Endometrial microvascular endothelial cells (primary cell): ENCODE data around the gene DACT2. TPM values are rescaled to one million over a fixed set of nuclear protein-coding genes. Genes with fewer than 3 reads are reported as not detected.
"Not testable (repeated sequence)": the region's sequence is repeated elsewhere in the genome, so short reads cannot be mapped to it uniquely, and the experiment has no call there.

Experiments used
- in situ Hi-C: cut with HindIII; loops from 2 replicates; pipeline ENCODE4 v1.10.0; 2017; ENCODE audit warnings: low sequenced_read_pairs, low pct_unique_long_range_greater_than_20kb; ENCODE audit errors: inconsistent ontology term
- total RNA-seq: library from RNA; depleted of rRNA; stranded (reverse); fragments of >200 nt; gene quantifications from one replicate; pipeline ENCODE4 v1.2.3, GENCODE V29; 2015; ENCODE audit errors: inconsistent ontology term

Gene DACT2
- total RNA-seq, 1 donor from 2014 or later = not detected

DNA sequence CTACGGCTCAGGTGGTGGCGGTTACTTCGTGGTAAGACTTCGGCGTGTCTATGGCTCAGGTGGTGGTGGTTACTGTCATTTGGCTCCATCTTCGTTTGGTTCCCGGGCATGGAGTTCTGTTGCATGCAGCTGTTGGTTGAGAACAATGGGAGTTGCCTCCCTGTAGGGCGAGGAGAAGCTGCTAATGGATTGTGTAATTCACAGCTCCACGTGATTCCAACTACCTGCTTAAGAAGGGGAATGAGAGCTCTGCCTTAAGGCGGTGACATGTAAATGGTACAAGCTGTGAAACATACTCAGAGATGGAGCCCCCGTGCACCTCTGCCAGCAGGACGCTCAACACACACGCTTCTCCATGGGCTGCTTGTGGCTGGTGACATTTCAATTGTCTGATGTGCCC lies 12.4 kb upstream of the DACT2 start:
- in situ Hi-C loops = no loop called here

DNA sequence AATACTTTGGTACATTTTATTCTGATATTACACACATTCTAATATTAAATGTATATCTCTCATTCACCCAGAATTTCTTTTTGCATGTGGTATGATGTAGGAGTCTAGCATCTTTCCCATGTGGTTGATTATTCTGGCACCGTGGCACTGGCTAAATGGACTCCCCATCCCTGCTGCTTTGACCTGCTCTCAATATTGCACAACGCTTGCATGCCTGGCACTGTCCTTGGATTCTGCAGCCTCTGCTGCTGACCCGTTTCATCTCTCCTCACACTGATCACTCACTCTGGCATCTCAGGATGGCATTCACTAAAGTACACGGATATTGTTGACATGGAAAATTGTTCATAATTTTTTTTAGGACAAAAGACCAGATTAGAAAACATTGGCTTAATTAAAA lies 11.5 kb upstream of the DACT2 start:
- in situ Hi-C loops = no loop called here

- in situ Hi-C loops = no loop called here
These were observed 10.8 kb upstream of the DACT2 start for GRCh38 chr6:168330403-168330802.

DNA sequence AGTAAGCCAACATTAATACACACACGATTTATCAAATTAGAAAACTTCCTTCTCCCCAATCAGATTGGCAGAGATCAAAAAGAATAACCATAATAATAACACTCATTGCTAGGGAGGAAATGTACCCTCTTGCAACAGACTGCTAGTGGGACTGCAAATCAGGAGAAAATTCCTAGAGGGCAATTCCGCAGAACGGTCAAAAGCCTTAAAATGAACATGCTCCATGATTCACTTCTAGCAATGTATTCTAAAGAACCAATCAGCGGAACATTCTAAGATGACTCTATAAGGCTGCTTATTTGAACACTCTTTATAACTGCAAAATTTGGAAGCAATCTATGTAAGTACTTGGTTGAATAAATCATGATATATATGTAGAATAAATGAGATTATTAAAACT lies 8.5 kb upstream of the DACT2 start:
- in situ Hi-C loops = no loop called here

- in situ Hi-C loops = no loop called here
These were observed 7.0 kb upstream of the DACT2 start for GRCh38 chr6:168326294-168327261.

- in situ Hi-C loops = no loop called here
These were observed 3.4 kb upstream of the DACT2 start for GRCh38 chr6:168322966-168323365.

DNA sequence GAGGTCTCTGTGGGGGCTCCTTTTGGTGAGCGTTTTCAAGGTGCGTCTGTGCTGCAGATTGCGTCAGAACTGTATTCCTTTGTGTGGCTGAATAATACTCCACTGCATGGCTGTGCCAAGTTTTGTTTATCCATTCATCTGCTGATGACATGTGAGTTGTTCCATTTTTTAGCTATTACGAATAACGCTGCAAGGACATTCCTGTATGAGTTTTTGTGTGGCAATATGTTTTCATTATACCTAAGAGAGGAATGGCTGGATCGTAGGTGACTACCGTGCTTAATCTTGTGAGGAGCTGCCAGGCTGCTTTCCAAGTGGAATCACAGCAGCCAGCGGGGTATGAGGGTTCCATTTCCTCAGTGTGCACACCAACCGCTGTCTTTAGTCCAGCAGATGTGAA lies 1.1 kb upstream of the DACT2 start:
- in situ Hi-C loops = no loop called here

DNA sequence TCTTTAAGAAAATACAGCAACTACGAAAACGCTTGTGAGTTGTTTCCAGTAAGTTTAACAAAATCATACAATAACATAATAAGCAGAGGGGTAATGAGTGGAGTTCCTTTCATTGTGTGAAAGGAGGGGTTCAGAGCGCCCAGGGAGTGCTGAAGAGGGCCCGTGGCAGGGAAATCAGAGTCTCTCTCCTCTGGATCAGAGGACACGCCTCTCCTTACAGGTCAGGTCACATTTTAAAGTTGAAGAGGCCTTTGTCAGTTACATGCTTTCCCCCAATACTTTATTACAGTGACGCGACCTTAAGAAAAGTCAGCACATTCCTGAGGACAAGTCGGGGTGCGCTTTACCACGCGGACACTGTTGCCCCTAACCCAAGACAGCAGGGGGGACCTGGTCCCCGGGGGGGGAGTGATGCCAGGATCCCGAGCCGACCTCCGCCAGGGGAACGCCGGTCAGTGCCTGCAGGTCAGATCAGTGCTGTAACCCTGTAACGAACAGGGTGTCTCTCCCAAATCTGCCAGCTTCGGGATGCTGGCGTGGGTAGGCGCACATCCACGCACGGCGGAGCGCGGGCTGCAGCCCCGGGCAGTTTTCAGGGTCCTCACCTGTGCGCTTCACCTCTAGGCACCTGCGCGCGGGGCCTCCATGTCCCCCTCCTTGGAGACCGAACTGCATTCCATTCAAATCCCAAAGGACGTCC lies 848 bp downstream of the DACT2 start:
- in situ Hi-C loops = no loop called here

DNA sequence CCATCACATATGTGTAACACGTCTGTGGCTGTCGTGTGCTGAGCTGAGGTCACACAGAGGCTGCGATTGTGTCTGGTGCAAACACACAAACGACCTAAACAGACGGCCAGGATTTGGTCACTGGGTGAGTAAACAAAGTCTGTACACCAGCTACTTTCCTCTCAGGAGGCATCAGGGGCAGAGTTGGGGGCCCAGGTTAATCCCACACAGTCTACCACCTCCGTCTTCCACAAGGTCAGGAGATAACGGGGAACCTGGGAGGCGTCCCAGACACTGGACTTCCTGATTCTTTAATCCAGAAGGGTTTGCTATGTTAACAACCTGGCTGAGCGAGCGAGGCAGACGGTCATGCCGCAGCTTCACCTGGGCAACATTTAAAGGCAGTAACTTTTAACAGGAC lies 1.5 kb downstream of the DACT2 start:
- in situ Hi-C loops = no loop called here

DNA sequence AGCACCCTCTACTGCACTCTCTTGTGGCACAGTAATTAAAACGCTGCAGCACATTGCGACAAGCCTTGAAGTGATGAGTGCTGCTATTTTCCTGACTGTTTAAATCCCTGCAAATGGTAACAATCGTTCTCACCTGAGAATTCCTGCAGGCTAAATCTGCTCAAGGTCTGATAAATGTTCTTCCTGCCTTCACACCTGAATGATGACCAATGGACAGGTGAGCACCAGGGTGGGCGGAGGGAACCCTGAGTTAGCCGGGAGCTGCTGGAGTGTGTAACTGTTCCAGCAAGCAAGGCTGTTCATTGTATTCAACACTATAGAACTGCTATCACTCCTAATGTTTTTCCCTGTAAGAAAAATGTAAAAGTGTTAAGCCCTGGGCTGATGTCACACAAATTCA lies 4.0 kb downstream of the DACT2 start:
- in situ Hi-C loops = no loop called here

- in situ Hi-C loops = no loop called here
These were observed 4.6 kb downstream of the DACT2 start for GRCh38 chr6:168314948-168315347.

DNA sequence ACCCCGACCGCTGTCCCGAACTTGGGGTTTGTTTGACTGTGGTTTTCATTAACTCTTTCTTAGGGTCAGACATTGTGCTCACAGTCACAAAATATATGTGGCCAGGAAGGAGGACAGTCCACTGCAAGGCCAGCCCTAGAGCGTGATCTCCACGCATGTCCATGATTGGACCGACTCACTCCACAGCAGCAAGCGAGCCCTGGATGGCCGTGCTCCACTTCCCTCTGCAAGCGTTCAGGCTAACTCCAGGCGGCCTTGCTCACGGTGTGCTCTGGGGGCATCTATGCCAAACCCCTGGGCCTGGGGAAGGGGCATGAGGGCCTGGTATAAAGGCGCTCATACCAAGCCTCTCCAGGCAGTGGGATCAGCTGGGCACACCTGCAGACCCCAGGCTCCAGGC lies 5.6 kb downstream of the DACT2 start:
- in situ Hi-C loops = no loop called here

- in situ Hi-C loops = no loop called here
These were observed 6.1 kb downstream of the DACT2 start for GRCh38 chr6:168313431-168314011.

DNA sequence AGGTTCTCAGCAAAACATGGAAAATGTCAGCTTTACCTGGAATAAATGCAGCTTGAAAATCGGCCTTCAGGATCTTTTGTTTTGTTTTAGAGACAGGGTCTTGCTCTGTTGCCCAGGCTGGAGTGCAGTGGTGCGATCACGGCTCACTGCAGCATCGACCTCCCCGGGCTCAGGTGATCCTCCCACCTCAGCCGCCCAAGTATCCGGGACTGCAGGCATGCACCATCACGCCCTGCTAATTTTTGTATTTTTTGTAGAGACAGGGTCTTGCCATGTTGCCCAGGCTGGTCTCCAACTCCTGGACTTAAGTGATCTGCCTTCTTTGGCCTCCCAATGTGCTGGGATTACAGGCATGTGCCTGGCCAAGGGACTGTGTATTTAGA lies 7.5 kb downstream of the DACT2 start:
- in situ Hi-C loops = not testable (repeated sequence)

GRCh38 chr6:168311410-168312124 lies 8.0 kb downstream of the DACT2 start:
- in situ Hi-C loops = no loop called here

DNA sequence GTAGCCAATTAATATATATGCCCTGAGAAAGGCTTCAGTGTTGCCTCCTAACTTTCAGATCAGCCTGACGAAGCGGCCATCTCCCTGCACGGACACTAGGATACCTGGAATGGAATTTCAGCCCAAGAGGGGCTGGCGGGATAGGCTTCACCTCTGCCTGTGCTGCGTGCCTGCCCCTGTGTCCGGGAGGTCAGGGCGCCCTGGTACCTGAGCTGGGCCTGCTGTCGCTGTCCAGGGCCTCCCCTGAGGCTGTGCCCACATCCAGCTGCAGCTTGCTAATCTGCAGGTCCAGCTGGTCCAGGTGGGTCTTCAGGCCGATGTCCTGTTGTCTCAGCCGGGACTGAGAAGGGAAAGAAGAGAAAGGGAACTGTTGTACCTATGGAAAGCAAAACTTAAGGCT lies 8.6 kb downstream of the DACT2 start:
- in situ Hi-C loops = no loop called here

GRCh38 chr6:168310403-168310802 lies 9.2 kb downstream of the DACT2 start:
- in situ Hi-C loops = no loop called here

DNA sequence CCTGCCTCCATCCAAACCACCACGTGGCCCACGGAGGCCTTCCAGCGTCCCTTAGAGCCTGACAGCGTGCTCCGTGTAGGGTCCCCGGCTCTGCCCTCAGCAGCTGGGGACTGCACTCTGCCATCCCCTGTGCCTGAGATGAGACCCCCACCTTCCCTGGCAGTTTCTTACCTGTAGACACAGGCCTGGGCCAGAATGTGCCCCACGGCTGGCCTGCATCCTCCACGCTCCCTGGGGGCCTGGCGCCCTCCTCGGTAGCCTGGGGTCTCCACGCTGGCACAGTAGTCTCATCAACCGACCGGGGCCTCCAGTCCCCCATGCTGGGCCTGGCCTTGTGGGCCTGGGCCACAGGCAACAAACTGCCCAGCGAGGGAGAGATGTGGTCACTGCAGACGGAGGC lies 9.6 kb downstream of the DACT2 start:
- in situ Hi-C loops = no loop called here

- in situ Hi-C loops = no loop called here
These were observed 10.4 kb downstream of the DACT2 start for GRCh38 chr6:168309183-168309582.
